ENCODE measurements around the gene R3HDM1.

GRCh38 chr2:135676031-135676430 is 144.7 kb downstream of the R3HDM1 start:
- TF ChIP-seq CTCF (IDR thresholded peaks at IDR 0.05; ENCODE audit: low read depth, low read length, poor library complexity, severe bottlenecking), result no peak
- no peak for TF ChIP-seq EZH2phosphoT487 (IDR thresholded peaks at IDR 0.05; ENCODE audit: borderline replicate concordance, low read length)
